CD4-positive, alpha-beta T cell treated with Interleukin-4 for 4 hours (primary cell): ENCODE measurements around the gene IFITM10.
"Not testable (repeated sequence)": the region's sequence is repeated elsewhere in the genome, so short reads cannot be mapped to it uniquely, and the experiment has no call there.

Experiments
- DNase-seq: peaks from one replicate; pipeline ENCODE4 v3.0.0-alpha.2; 2020

The IFITM10 gene

DNA sequence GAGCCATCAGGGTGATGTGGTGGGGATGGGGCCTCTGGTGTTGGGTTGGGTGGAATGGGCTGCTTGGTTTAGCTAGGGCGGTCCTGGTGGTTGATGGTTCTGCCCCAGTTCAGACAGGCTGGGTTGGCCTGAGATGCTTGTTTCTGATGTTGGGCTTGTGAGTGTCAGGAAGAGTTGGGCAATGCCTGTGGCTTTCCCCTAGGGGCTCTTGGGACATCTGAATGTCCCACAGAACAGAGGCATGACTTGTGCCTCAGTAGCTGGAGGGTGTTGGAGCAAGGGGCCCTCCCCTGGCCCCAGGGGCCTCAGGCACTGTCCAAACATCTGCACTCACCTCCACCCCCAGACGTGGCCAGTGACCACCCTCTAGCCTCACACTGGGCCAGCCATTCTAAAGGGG is 27.3 kb upstream of the IFITM10 start:
- no peak for DNase-seq

DNA sequence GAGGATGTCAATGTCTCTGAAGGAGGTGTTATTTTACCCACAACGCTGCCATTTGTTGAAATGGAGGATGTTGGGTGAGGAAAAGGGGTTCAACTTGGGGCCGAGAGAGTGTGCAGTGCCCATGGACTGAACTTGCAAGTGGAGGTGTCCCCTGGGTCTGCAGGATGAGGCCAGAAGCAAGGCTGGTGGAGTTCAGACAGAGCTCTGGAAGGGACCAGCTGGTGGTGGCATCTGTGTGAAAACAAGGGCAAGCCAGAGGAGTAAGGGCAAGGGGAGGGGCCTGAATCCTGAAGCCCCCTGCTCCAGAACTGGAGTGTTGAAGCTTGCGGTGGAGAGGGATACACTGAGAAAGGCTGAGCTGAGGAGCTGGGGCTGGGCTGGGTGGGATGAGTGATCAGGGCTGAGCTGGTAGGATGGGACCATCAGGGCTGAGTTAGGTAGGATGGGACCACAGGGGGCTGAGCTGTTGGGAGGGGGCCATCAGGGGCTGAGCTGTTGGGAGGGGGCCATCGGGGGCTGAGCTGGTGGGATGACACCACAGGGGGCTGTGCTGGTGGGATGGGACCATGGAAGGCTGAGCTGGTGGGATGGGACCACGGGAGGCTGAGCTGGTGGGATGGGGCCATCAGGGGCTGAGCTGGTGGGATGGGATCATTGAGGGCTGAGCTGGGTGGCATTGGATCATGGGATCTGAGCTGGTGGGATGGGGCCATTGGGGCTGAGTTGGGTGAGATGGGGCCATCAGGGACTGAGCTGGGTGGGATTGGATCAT is 26.7 kb upstream of the IFITM10 start:
- DNase-seq, result no peak

- DNase-seq, result no peak
Observed at GRCh38 chr11:1776331-1776851, 26.0 kb upstream of the IFITM10 start.

- DNase-seq, result no peak
Observed at GRCh38 chr11:1774886-1775285, 24.5 kb upstream of the IFITM10 start.

DNA sequence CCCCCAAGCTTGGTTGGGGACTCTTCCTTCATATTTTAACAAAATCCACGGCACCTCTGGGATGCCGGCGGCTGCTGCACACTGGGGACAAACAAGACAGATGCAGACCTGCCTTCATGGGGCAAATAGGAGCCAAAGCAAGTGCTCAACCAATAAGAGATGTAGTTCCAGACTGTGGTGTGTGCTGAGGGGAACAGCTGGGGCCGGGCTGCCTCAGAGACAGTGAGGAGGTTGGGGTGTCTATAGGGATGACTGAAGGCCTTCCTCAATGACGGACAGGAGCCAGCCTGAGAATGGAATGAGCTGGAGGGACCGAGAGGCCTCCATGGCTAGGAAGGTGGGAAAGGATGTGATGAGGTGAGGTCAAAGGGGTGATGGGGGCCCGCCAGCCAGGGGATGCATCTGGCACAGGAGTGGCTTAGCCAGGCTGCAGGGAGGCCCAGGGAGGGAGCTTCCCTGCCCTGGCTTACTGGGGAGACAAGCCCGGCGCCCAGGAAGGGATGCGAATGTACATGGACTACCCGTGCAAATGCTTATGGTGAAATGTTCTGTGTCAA is 23.7 kb upstream of the IFITM10 start:
- no peak for DNase-seq

DNA sequence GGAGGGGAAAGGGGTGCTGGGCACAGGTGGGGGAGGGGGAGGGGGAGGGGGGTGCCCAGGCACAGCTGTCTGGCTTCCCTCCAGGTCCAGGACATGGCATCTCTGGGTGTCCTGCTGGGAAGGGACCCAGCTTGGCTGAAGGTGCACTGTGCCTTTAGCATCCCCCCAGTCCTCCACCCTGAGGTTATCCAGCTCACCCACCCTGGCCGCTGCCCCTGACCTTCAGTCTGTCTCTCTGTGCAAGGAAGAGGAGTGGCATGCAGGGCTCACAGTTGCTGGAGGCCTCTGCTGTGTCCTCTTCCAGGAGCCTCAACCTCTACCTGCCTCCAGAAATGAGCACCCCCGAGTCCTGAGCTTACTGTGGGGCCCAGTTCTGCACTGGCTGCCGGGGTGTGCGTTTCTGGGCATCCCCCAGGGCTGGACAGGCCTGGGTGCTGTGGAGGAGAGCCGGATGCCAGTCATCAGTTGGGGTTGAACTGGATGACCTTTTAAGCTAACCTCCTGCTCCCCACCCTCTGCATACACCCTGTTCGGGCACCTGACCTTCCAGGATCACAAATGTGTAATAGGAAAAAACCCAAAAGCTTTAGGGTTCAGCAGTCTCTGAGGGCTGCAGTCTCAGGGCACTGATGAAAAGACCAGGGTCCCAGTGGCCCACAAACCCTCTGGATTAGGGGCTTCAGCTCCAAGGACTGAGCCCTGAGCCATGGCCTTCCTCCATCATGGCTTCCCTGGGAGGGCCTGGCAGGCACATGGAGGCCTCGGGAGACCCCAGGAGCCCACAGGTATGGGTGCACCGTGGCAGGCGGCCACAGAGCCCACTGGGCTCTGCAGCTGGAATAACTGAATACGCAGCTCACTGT is 23.0 kb upstream of the IFITM10 start:
- DNase-seq, result no peak

DNA sequence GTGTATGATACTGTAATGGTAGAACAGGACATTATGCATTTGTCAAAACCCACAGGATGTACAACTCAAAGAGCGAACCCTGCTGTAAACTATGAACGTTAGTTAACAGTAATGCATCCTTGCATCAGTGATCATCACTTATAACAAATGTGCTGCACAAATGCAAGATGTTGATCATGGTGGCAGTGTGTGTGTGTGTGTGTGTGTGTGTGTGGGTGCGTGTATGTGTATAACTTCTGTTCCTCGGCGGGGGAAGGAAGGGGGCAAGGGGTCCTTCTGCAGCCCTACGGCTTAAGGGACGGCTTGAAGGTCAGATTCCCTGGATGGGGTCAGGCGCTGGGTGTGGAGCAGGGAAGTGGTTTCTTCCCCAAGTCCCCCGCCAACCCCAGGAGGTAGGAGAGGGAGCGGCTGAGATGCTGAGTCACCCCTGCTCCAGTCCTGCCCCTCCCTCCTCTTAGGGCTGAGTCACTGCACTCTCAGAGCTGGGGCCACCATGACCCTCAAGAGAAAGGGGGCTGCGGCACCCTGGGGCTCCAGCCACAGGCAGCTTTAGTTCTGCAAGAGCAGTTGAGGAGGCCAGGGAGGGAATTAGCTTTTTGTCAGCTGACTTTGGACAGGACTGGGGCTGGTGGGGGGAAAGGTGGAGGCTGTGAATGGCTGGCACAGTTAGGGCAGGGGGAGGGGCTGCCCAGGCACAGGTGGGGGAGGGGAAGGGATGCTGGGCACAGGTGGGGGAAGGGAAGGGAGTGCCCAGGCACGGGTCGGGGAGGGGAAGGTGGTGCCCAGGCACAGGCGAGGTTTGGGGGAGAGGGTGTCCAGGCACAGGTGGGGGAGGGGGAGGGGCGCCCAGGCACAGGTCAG is 22.1 kb upstream of the IFITM10 start:
- DNase-seq, result peak; percentile 65

GRCh38 chr11:1771700-1772099 is 21.3 kb upstream of the IFITM10 start:
- DNase-seq, result no peak

GRCh38 chr11:1771273-1771672 is 20.9 kb upstream of the IFITM10 start:
- DNase-seq, result no peak

- DNase-seq, result no peak
Observed at GRCh38 chr11:1770528-1770927, 20.1 kb upstream of the IFITM10 start.

DNA sequence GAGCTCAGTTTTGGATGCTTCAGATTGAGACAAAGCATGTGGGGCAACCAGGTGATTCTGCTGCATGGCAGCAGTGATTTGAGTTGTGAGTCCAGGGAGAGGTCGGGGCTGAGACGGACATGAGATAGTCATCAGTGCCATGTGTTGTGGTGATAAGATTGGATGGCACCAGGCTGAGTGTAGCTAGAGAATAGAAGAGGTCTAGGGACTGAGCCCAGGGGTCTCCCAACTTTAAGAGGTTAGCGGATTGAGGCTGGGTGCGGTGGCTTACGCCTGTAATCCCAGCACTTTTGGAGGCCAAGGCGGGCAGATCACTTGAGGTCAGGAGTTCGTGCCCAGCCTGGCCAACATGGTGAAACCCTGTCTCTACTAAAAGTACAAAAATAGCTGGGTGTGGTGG is 19.7 kb upstream of the IFITM10 start:
- DNase-seq, result no peak

DNA sequence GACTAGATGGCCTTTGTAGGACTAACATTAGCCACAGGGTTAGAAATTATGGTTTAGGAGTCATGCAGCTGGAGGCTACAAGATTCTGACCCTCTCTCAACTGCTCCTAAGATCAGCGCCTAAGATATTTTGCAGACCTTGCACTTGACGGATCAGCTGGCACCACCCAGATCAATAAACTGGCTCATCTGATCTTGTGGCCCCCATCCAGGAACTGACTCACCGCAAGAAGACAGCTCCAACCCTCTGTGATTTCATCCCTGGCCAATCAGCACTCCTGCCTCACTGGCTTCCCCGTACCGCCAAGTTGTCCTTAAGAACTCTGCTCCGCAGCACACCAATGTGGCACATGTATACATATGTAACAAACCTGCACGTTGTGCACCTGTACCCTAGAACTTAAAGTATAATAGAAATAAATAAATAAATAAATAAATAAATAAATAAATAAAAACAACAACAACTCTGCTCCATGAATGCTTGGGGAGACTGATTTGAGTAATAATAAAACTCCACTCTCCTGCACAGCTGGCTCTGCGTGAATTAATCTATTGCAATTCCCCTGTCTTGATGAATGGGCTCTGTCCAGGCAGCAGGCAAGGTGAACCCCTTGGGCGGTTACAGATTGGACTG is 19.0 kb upstream of the IFITM10 start:
- not testable (repeated sequence) for DNase-seq

DNA sequence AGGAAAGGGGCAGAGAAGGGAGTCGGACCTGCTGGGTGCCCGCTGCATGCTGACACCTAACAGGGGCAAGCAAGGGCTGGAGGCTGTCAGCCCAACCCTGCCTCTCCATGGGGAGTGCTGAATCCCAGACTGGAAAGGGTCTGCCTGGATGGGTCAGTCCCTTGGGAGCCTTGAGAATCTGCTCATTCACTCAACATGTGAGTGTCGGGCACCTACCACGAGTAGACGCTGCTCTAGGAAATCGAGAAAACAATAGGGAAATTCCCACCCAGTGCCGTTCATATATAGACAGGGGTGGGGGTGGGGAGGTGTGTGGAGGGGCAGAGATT is 17.7 kb upstream of the IFITM10 start:
- no peak for DNase-seq

GRCh38 chr11:1767399-1768140 is 17.2 kb upstream of the IFITM10 start:
- no peak for DNase-seq

DNA sequence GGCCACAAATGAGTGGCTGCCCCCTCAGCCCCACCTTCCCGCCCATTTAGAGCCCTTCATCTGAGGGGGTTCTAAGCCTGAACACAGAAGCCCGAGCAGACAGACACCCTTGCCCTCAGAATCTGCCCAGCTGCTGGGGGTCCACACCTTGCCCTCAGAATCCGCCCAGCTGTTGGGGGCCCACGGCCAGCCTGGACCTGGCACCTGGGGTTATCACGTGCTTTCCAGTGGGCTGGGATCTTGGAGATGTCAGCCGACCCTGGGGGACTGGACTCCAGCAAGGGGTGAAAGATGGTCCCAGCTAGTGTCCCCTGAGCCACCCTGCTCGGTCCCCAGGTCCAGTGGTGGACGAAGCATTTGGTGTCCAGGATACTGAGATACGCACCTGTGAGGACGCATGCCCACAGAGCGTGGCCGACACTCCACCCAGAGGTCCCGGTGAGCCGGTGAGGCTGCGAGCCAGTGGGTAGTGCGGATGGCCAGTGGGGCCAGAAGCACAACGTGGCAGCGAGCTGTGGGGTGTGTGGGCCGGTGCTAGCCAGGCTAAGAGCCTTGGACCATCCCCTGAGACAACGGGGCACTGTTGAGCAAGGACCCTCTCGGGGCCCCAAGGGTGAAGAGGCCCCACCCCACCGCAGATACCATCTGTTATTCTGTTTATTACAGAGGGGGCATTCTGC is 16.5 kb upstream of the IFITM10 start:
- DNase-seq, result no peak

DNA sequence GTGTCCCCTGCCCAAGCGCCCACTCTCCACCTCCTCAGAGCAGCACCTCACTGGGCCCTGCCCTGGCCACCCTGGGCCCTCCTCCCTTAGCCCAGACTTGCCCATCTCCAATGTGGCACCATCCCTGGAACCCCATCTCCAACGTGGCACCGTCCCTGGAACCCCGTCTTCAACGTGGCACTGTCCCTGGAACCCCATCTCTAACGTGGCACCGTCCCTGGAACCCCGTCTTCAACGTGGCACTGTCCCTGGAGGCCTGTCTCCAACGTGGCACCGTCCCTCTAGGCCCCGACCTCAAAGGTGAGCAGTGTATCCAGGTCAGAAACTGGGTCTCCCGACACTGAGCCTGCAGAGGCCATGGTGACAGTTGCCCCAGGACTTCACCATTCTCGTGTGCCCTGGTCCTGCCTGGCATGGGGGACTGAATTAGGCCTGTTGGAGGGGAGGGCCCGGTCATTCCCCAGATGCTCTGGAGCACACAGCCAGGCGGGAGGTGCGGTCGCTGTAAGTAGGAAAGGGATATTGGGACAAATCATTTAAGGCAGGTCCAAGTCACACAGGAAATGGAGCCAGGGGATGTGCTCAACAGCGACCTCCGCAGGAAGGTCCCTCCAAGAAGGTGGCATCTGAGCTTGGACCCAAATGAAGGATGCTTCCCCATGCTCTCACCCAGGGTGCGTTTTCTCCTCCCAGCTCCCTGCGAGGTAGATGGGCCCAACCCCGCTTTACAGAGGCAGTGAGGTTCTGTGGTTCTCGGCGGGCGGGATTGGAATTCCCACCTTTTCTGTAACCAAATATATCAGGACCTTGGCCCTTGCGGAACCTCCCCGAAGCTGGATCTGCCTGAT is 15.7 kb upstream of the IFITM10 start:
- DNase-seq, result no peak

GRCh38 chr11:1763796-1764661 is 13.6 kb upstream of the IFITM10 start, which contains the start of gene CTSD:
TSS of gene CTSD (minus strand) at chr11:1763927. CDS start at chr11:1763859, 68 bp downstream.
- peak; percentile 74 for DNase-seq

DNA sequence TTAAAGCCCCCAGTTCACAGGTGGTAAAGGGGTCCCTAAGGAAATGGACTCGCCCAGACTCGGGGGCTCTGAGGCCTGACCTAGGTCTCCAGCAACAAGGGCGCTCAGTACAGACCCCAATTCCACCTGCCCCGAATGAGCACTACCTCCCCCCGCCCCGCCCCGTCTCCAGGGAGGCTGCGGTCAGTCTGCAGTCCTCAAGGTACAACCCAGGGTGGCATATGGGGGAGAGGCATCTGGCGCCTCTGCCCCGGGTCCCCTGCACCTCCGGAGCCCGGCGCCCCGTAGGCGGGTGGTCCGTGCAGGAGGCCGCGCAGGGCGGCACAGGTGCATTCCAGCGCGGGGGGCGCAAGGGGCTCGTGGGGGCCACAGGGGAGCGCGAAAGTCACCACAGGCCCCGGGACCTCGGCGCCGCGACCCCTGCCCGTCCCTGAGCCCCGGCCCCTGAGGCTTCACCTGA is 13.0 kb upstream of the IFITM10 start:
- DNase-seq, result no peak
